Esophagus (tissue), 2 donors: Measurements from ENCODE around the gene STAM2. TPM values are rescaled to one million over a fixed set of nuclear protein-coding genes. Genes with fewer than 3 reads are reported as not detected.

ENCODE experiments used
- H3K27ac ChIP-seq, 2 donors: one replicate each; pipeline ENCODE4 v1.5.1; 2013; ENCODE audit warnings: low read depth in 2 of 2, mild to moderate bottlenecking in 2 of 2, inconsistent platforms in 1 of 2, low read length in 1 of 2, moderate library complexity in 1 of 2
- H3K27me3 ChIP-seq, 2 donors: one replicate each; pipeline ENCODE4 v1.6.1; 2013; ENCODE audit warnings: low read length in 2 of 2, control low read depth in 1 of 2, mild to moderate bottlenecking in 1 of 2; ENCODE audit not compliant: insufficient read depth in 2 of 2, control insufficient read depth in 1 of 2
- H3K36me3 ChIP-seq, 2 donors: one replicate each; pipeline ENCODE4 v1.6.1; 2013; ENCODE audit warnings: low read length in 1 of 2; ENCODE audit not compliant: control insufficient read depth in 2 of 2, insufficient read depth in 2 of 2
- H3K4me1 ChIP-seq, 2 donors: one replicate each; pipeline ENCODE4 v1.6.1; 2013; ENCODE audit warnings: low read length in 1 of 2; ENCODE audit not compliant: control insufficient read depth in 2 of 2, insufficient read depth in 2 of 2
- H3K4me3 ChIP-seq, 2 donors: one replicate each; pipeline ENCODE4 v1.5.1; 2013; ENCODE audit warnings: low read length in 2 of 2, mild to moderate bottlenecking in 2 of 2, low read depth in 1 of 2, moderate library complexity in 1 of 2
- H3K9me3 ChIP-seq, 2 donors: one replicate each; pipeline ENCODE4 v1.6.1; 2013; ENCODE audit warnings: mild to moderate bottlenecking in 2 of 2, low read depth in 1 of 2, low read length in 1 of 2, moderate library complexity in 1 of 2; ENCODE audit not compliant: control insufficient read depth in 2 of 2, insufficient read depth in 1 of 2
- WGBS, 2 donors: extraction: QIAGEN DNeasy Blood & Tissue Kit; methylation state at CpG; one replicate each; pipeline ENCODE4 v1.1.7; 2013; 5-methylcytosine and 5-hydroxymethylcytosine counted together
- polyA plus RNA-seq, 2 donors: library from polyadenylated mRNA; stranded (reverse); fragments of 200-250 nt; gene quantifications; one replicate each; pipeline ENCODE4 v1.2.3, GENCODE V29; 2013
- donor health status: healthy with polysubstance abuse.
- donor health status: Bipolar disorder and iron deficiency.

The STAM2 gene
- polyA plus RNA-seq, 2 donors: 6.6 to 7.3 TPM

GRCh38 chr2:152088006-152088405, 87.6 kb downstream of the STAM2 start:
- Histone ChIP-seq H3K27ac (no peak overlapping the region), H3K9me3 (no peaks in the 10 kb centered on the region), H3K4me3 (no peak overlapping the region), H3K4me1 (no peaks in the 10 kb centered on the region), H3K36me3 (no peaks in the 10 kb centered on the region), H3K27me3 (no peaks in the 10 kb centered on the region)
- 82 to 87% methylated on average over 3 of the region's 3 CpGs for WGBS, 2 donors

GRCh38 chr2:152086231-152086630, 89.3 kb downstream of the STAM2 start:
- WGBS, 2 donors: 96 to 97% methylated on average over 2 of the region's 2 CpGs
- H3K4me3 ChIP-seq: no peak overlapping the region
- no peak overlapping the region for H3K27ac ChIP-seq
- no peaks in the 10 kb centered on the region for H3K36me3 ChIP-seq
- H3K27me3 ChIP-seq: no peaks in the 10 kb centered on the region
- H3K4me1 ChIP-seq: no peaks in the 10 kb centered on the region
- no peaks in the 10 kb centered on the region for H3K9me3 ChIP-seq

GRCh38 chr2:152084076-152084475, 91.5 kb downstream of the STAM2 start:
- Histone ChIP-seq H3K4me3 (no peak overlapping the region), H3K27ac (no peak overlapping the region), H3K4me1 (no peaks in the 10 kb centered on the region), H3K9me3 (no peaks in the 10 kb centered on the region), H3K27me3 (no peaks in the 10 kb centered on the region), H3K36me3 (no peaks in the 10 kb centered on the region)
- WGBS, 2 donors: 83 to 87% methylated on average over 6 of the region's 6 CpGs

- Histone ChIP-seq H3K4me1 (no peaks in the 10 kb centered on the region), H3K4me3 (no peak overlapping the region), H3K27me3 (no peaks in the 10 kb centered on the region), H3K9me3 (no peaks in the 10 kb centered on the region), H3K36me3 (no peaks in the 10 kb centered on the region), H3K27ac (no peak overlapping the region)
- 77 to 78% methylated on average over 6 of the region's 6 CpGs for WGBS, 2 donors
Observed at GRCh38 chr2:152083202-152083875, 92.2 kb downstream of the STAM2 start.

GRCh38 chr2:152078662-152079061, 96.9 kb downstream of the STAM2 start:
- H3K27me3 ChIP-seq: no peaks in the 10 kb centered on the region
- H3K27ac ChIP-seq: no peak overlapping the region
- H3K4me1 ChIP-seq: no peaks in the 10 kb centered on the region
- H3K36me3 ChIP-seq: no peaks in the 10 kb centered on the region
- WGBS, 2 donors: 79 to 80% methylated on average over 2 of the region's 2 CpGs
- no peaks in the 10 kb centered on the region for H3K9me3 ChIP-seq
- no peak overlapping the region for H3K4me3 ChIP-seq

GRCh38 chr2:152078023-152078422, 97.5 kb downstream of the STAM2 start:
- WGBS, 2 donors: 97 to 98% methylated on average over 9 of the region's 9 CpGs
- Histone ChIP-seq H3K27me3 (no peaks in the 10 kb centered on the region), H3K4me1 (no peaks in the 10 kb centered on the region), H3K9me3 (no peaks in the 10 kb centered on the region), H3K36me3 (no peaks in the 10 kb centered on the region), H3K4me3 (no peak overlapping the region), H3K27ac (no peak overlapping the region)

- Histone ChIP-seq H3K4me1 (no peaks in the 10 kb centered on the region), H3K36me3 (no peaks in the 10 kb centered on the region), H3K9me3 (no peaks in the 10 kb centered on the region), H3K27ac (no peak overlapping the region), H3K27me3 (no peaks in the 10 kb centered on the region), H3K4me3 (no peak overlapping the region)
- 46 to 48% methylated on average over 4 of the region's 4 CpGs for WGBS, 2 donors
Observed at GRCh38 chr2:152075461-152076050, 100.0 kb downstream of the STAM2 start.

GRCh38 chr2:152072011-152072410, 103.6 kb downstream of the STAM2 start:
- no peaks in the 10 kb centered on the region for H3K9me3 ChIP-seq
- no peaks in the 10 kb centered on the region for H3K36me3 ChIP-seq
- no peaks in the 10 kb centered on the region for H3K27me3 ChIP-seq
- H3K4me3 ChIP-seq: no peak overlapping the region
- H3K4me1 ChIP-seq: no peaks in the 10 kb centered on the region
- H3K27ac ChIP-seq: no peak overlapping the region
- WGBS, 2 donors: 84 to 93% methylated on average over 2 of the region's 2 CpGs

- H3K4me1 ChIP-seq: no peaks in the 10 kb centered on the region
- H3K4me3 ChIP-seq: no peak overlapping the region
- no peak overlapping the region for H3K27ac ChIP-seq
- no peaks in the 10 kb centered on the region for H3K27me3 ChIP-seq
- 86 to 95% methylated on average over 1 of the region's 1 CpG for WGBS, 2 donors
- H3K9me3 ChIP-seq: no peaks in the 10 kb centered on the region
- no peaks in the 10 kb centered on the region for H3K36me3 ChIP-seq
Observed at GRCh38 chr2:152071518-152071917, 104.0 kb downstream of the STAM2 start.

GRCh38 chr2:152071092-152071491, 104.5 kb downstream of the STAM2 start:
- H3K27ac ChIP-seq: no peak overlapping the region
- H3K36me3 ChIP-seq: no peaks in the 10 kb centered on the region
- no peaks in the 10 kb centered on the region for H3K9me3 ChIP-seq
- no peaks in the 10 kb centered on the region for H3K27me3 ChIP-seq
- WGBS, 2 donors: 66 to 69% methylated on average over 1 of the region's 1 CpG
- H3K4me3 ChIP-seq: no peak overlapping the region
- H3K4me1 ChIP-seq: no peaks in the 10 kb centered on the region
